ENCODE data around the gene ADAM22. TPM values are rescaled to one million over a fixed set of nuclear protein-coding genes. Genes with fewer than 3 reads are reported as not detected.

The ADAM22 gene
- total RNA-seq, 1 donor = 1.3 TPM

GRCh38 chr7:88034083-88034695 is 100.1 kb downstream of the ADAM22 start:
- no peak overlapping the region for H3K4me3 ChIP-seq (ENCODE audit: low read depth, low read length)
- TF ChIP-seq CTCF (IDR thresholded peaks at IDR 0.05; ENCODE audit: insufficient read depth, low read length) = no peak
- no peak for DNase-seq (ENCODE audit: low read depth)

GRCh38 chr7:88037050-88037449 is 103.0 kb downstream of the ADAM22 start:
- DNase-seq (ENCODE audit: low read depth) = no peak
- H3K4me3 ChIP-seq (ENCODE audit: low read depth, low read length) = no peak overlapping the region
- TF ChIP-seq CTCF (IDR thresholded peaks at IDR 0.05; ENCODE audit: insufficient read depth, low read length) = no peak

- DNase-seq (ENCODE audit: low read depth) = peak; percentile 7
- no peak overlapping the region for H3K4me3 ChIP-seq (ENCODE audit: low read depth, low read length)
- TF ChIP-seq CTCF (IDR thresholded peaks at IDR 0.05; ENCODE audit: insufficient read depth, low read length) = no peak
Observed at GRCh38 chr7:88040694-88041093, 106.6 kb downstream of the ADAM22 start.

GRCh38 chr7:88041583-88041982 is 107.5 kb downstream of the ADAM22 start:
- DNase-seq (ENCODE audit: low read depth) = no peak
- TF ChIP-seq CTCF (IDR thresholded peaks at IDR 0.05; ENCODE audit: insufficient read depth, low read length) = no peak
- H3K4me3 ChIP-seq (ENCODE audit: low read depth, low read length) = no peak overlapping the region

- H3K4me3 ChIP-seq (ENCODE audit: low read depth, low read length) = no peak overlapping the region
- DNase-seq (ENCODE audit: low read depth) = no peak
- no peak for TF ChIP-seq CTCF (IDR thresholded peaks at IDR 0.05; ENCODE audit: insufficient read depth, low read length)
Observed at GRCh38 chr7:88042157-88042556, 108.1 kb downstream of the ADAM22 start.

GRCh38 chr7:88042803-88043202 is 108.8 kb downstream of the ADAM22 start:
- no peak for DNase-seq (ENCODE audit: low read depth)
- no peak for TF ChIP-seq CTCF (IDR thresholded peaks at IDR 0.05; ENCODE audit: insufficient read depth, low read length)
- H3K4me3 ChIP-seq (ENCODE audit: low read depth, low read length) = no peak overlapping the region

GRCh38 chr7:88044069-88044468 is 110.0 kb downstream of the ADAM22 start:
- H3K4me3 ChIP-seq (ENCODE audit: low read depth, low read length) = no peak overlapping the region
- no peak for DNase-seq (ENCODE audit: low read depth)
- no peak for TF ChIP-seq CTCF (IDR thresholded peaks at IDR 0.05; ENCODE audit: insufficient read depth, low read length)

All from fibroblast of the aortic adventitia (primary cell).